Retina (tissue), 1 donor: ENCODE data around the gene KIT.

ENCODE experiments used
- DNase-seq: peaks from one replicate; pipeline ENCODE4 v3.0.0-alpha.2; 2016

The KIT gene

GRCh38 chr4:54661169-54661568 lies 3.4 kb downstream of the KIT start:
- no peak for DNase-seq

- no peak for DNase-seq
These were observed 3.9 kb downstream of the KIT start for GRCh38 chr4:54661686-54662085.

- DNase-seq, result no peak
These were observed 4.4 kb downstream of the KIT start for GRCh38 chr4:54662123-54662522.

GRCh38 chr4:54662901-54663585 lies 5.3 kb downstream of the KIT start:
- no peak for DNase-seq

GRCh38 chr4:54664400-54664799 lies 6.6 kb downstream of the KIT start:
- no peak for DNase-seq

GRCh38 chr4:54668014-54668611 lies 10.4 kb downstream of the KIT start:
- DNase-seq, result no peak

GRCh38 chr4:54669831-54670230 lies 12.1 kb downstream of the KIT start:
- no peak for DNase-seq

- peak; percentile 15 for DNase-seq
These were observed 18.1 kb downstream of the KIT start for GRCh38 chr4:54675721-54676461.

GRCh38 chr4:54676658-54677057 lies 18.9 kb downstream of the KIT start:
- DNase-seq, result no peak

GRCh38 chr4:54677416-54677815 lies 19.7 kb downstream of the KIT start:
- no peak for DNase-seq

GRCh38 chr4:54677853-54678650 lies 20.3 kb downstream of the KIT start:
- no peak for DNase-seq

GRCh38 chr4:54678826-54679225 lies 21.1 kb downstream of the KIT start:
- peak; percentile 16 for DNase-seq

GRCh38 chr4:54679813-54680212 lies 22.1 kb downstream of the KIT start:
- no peak for DNase-seq

- DNase-seq, result no peak
These were observed 26.0 kb downstream of the KIT start for GRCh38 chr4:54683616-54684346.

- no peak for DNase-seq
These were observed 28.1 kb downstream of the KIT start for GRCh38 chr4:54685810-54686209.

- no peak for DNase-seq
These were observed 30.4 kb downstream of the KIT start for GRCh38 chr4:54687887-54688841.

GRCh38 chr4:54695337-54695736 lies 37.6 kb downstream of the KIT start:
- DNase-seq, result no peak

- peak; percentile 30 for DNase-seq
These were observed 38.0 kb downstream of the KIT start for GRCh38 chr4:54695788-54696187.

- no peak for DNase-seq
These were observed 38.9 kb downstream of the KIT start for GRCh38 chr4:54696649-54697048.

GRCh38 chr4:54700986-54701385 lies 43.2 kb downstream of the KIT start:
- peak; percentile 28 for DNase-seq

GRCh38 chr4:54703182-54703581 lies 45.4 kb downstream of the KIT start:
- DNase-seq, result no peak
